Lung (tissue), 4 donors: ENCODE measurements around the gene PRPF19. TPM values are rescaled to one million over a fixed set of nuclear protein-coding genes. Genes with fewer than 3 reads are reported as not detected.

Experiments used
- polyA plus RNA-seq, 2 donors: library from polyadenylated mRNA; stranded (reverse); fragments of 200-250 nt; gene quantifications; one replicate each; pipeline ENCODE4 v1.2.1, GENCODE V29; 2013
- total RNA-seq, 2 donors: library from RNA; depleted of rRNA in 1 of 2; stranded (reverse); fragments of >200 nt in 1 of 2; gene quantifications; one replicate each; pipeline ENCODE4 v1.2.1, GENCODE V29; 2014 to 2021
- donor health status: Bipolar disorder and iron deficiency.
- donor health status: healthy.
- donor health status: DM: yes; HTN: yes; CAD: no.

The PRPF19 gene
- total and polyA plus RNA-seq, 4 donors, result 49.0 to 79.0 (median 65.2) TPM

Other genes with a start within 250 kb of the PRPF19 start
- gene MS4A8, start 207.0 kb downstream of the PRPF19 start, total RNA-seq, result 10 to 100 TPM; 34.1 to 45.9 TPM
- gene MS4A8, start 207.0 kb downstream of the PRPF19 start, polyA plus RNA-seq, result 10 to 100 TPM; 11.4 to 26.5 TPM
- not detected for gene MS4A18, start 181.9 kb downstream of the PRPF19 start, total RNA-seq
- gene MS4A18, start 181.9 kb downstream of the PRPF19 start, polyA plus RNA-seq, result under 1 TPM in 1 of 2 donors, not detected in 1; 0.03 TPM
- 10 to 100 TPM in 1 of 2 donors, not detected in 1; 26.8 TPM for gene MS4A15, start 149.7 kb downstream of the PRPF19 start, total RNA-seq
- 10 to 100 TPM in 1 of 2 donors, 1 to 10 TPM in 1; 9.8 to 38.9 TPM for gene MS4A15, start 149.7 kb downstream of the PRPF19 start, polyA plus RNA-seq
- not detected for gene MS4A10, start 121.3 kb downstream of the PRPF19 start, total RNA-seq
- not detected for gene MS4A10, start 121.3 kb downstream of the PRPF19 start, polyA plus RNA-seq
- 10 to 100 TPM in 1 of 2 donors, 1 to 10 TPM in 1; 8.7 to 19.8 TPM for gene CCDC86, start 64.5 kb downstream of the PRPF19 start, total RNA-seq
- 10 to 100 TPM; 10.1 to 25.0 TPM for gene CCDC86, start 64.5 kb downstream of the PRPF19 start, polyA plus RNA-seq
- under 1 TPM; 0.18 to 0.23 TPM for gene PTGDR2, start 50.6 kb downstream of the PRPF19 start, total RNA-seq
- gene PTGDR2, start 50.6 kb downstream of the PRPF19 start, polyA plus RNA-seq, result under 1 TPM; 0.13 to 0.16 TPM
- not detected for gene ZP1, start 39.0 kb downstream of the PRPF19 start, total RNA-seq
- under 1 TPM in 1 of 2 donors, not detected in 1; 0.04 TPM for gene ZP1, start 39.0 kb downstream of the PRPF19 start, polyA plus RNA-seq
- gene TMEM109, start 7.6 kb upstream of the PRPF19 start, total RNA-seq, result 100 to 1,000 TPM in 1 of 2 donors, 10 to 100 TPM in 1; 94.3 to 128 TPM
- 100 to 1,000 TPM in 1 of 2 donors, 10 to 100 TPM in 1; 69.2 to 104 TPM for gene TMEM109, start 7.6 kb upstream of the PRPF19 start, polyA plus RNA-seq
- 10 to 100 TPM; 18.6 to 20.5 TPM for gene TMEM132A, start 17.9 kb upstream of the PRPF19 start, total RNA-seq
- gene TMEM132A, start 17.9 kb upstream of the PRPF19 start, polyA plus RNA-seq, result 10 to 100 TPM in 1 of 2 donors, 1 to 10 TPM in 1; 6.7 to 16.5 TPM
- 100 to 1,000 TPM in 1 of 2 donors, 10 to 100 TPM in 1; 29.9 to 106 TPM for gene SLC15A3, start 45.6 kb upstream of the PRPF19 start, total RNA-seq
- 100 to 1,000 TPM in 1 of 2 donors, 10 to 100 TPM in 1; 91.6 to 166 TPM for gene SLC15A3, start 45.6 kb upstream of the PRPF19 start, polyA plus RNA-seq
- 1 to 10 TPM; 1.2 to 3.1 TPM for gene CD6, start 65.1 kb upstream of the PRPF19 start, total RNA-seq
- 1 to 10 TPM; 1.6 to 1.9 TPM for gene CD6, start 65.1 kb upstream of the PRPF19 start, polyA plus RNA-seq
- gene CD5, start 195.9 kb upstream of the PRPF19 start, total RNA-seq, result 1 to 10 TPM in 1 of 2 donors, under 1 TPM in 1; 0.98 to 1.3 TPM
- 1 to 10 TPM in 1 of 2 donors, under 1 TPM in 1; 0.45 to 1.3 TPM for gene CD5, start 195.9 kb upstream of the PRPF19 start, polyA plus RNA-seq